IPS-18c (cell line): ENCODE data around the gene FNDC3A.

Experiments used
- H3K4me3 ChIP-seq: 2 replicates; pipeline ENCODE4 v1.7.0; 2013; ENCODE audit warnings: low read depth, mild to moderate bottlenecking, low read length, moderate library complexity; ENCODE audit not compliant: insufficient read depth
- H3K9me3 ChIP-seq: one replicate; pipeline ENCODE4 v1.6.1; 2013; ENCODE audit warnings: mild to moderate bottlenecking, low read length, moderate library complexity; ENCODE audit not compliant: control insufficient read depth, insufficient read depth

FNDC3A gene

DNA sequence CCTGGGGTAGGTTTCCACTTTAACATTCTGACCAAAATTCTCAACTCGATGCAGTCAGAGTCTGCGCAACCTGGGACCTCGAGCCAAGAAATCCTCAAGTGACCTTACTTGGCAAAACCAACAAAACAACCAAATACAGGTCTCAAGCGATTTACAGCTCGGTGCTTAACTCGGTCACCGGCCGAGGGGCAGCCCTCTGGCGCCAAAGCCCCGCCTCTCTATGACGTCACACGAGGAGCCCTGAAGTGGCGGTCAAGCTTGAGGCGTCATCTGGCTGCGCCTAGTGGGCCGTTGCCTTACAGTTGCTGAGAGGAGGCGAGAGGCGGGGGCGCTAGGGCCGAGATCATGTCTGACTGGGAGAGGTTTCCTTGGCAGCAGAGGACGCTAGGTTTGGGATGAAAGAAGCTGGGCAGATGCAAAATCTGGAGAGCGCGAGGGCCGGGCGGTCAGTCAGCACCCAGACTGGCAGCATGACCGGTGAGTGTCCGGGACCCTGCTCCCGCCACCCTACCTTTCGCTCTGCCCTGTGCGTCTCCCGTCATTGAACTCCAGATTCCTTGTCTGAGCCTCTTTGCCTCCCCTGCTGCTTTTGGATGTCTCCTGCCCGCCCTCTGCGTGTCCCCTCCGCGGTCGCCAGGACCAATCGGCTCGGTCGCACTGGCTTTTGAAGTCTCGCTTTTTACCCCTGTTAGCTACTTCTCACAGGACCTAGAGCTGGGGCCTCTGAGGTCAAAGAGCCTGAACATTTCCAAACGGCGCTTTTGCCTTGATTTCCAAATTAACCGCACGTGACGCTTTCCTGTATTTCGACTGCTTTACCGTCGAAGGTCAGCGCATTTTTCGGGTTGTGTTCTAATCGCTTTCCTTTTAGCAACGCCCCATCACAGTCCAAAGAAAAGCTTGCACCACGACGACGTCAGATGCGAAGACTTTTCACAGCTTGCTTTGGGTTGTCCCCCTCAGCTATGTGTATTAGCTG, 272.2 kb downstream of the FNDC3A start, which contains the start of gene CDADC1:
CDADC1 (plus strand) TSS at position 283 of the 979 bp plus-strand sequence; CDS start at position 396, 113 bp downstream.
- peak within 1 kb of the TSS; percentile 94 for H3K4me3 ChIP-seq
- H3K9me3 ChIP-seq, result peaks cover 2% of the 10 kb centered on the region

DNA sequence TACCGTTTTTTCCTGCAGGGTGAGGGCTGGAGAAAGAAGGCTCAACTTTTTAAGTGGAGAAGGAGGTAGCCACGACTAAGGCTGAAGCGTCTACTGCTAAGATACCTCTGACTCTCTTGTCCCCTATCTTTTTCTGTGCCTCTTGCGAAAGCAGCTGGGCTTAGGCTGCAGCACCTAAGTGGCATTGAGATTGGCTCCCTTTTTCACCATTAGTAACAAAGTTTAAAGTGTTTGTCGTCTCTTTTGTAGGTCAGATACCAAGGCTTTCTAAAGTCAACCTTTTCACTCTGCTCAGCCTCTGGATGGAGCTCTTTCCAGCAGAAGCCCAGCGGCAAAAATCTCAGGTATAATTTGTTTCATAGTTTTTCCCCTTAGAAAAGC, 272.9 kb downstream of the FNDC3A start:
- Histone ChIP-seq H3K9me3 (peaks cover 2% of the 10 kb centered on the region), H3K4me3 (peak overlapping the region; percentile 94)

DNA sequence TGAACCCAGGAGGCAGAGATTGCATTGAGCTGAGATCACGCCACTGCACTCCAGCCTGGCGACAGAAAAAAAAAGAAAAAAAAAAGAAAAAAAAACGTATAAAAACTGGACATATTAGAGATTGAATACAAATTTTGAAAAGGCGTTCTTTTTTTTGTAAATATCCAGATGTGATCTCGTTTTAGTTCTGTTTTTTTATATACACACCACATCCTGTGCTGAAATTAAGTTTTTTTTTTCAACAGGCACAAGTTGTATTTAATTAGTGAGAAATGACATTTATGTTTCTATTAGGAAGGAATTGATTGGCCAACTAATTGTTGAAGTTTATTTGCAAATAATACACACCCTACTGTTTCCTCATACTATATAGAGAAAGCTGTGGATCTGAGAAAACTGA, 275.6 kb downstream of the FNDC3A start:
- H3K4me3 ChIP-seq, result no peak overlapping the region

DNA sequence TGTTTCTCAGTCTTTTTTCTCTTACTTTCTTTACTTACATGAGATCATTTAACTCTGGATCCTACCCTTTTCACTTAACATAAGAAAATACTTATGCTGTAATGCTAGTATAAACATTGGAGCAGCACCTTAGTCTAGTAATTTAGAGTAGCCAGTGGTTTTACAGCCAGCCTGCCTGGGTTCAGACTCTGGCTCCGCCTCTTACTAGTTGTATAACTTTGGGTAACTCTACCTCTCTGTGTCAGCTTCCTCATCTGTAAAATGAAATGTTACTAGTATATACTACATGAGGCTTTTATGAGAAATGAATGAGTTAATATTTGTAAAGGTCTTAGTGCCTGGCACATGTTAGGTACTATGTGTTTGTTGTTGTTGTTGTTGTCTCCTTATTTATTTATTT, 277.6 kb downstream of the FNDC3A start:
- H3K9me3 ChIP-seq, result peaks cover 2% of the 10 kb centered on the region
- no peak overlapping the region for H3K4me3 ChIP-seq

More for the DNA sequence above, 275.6 kb downstream of the FNDC3A start:
- H3K9me3 ChIP-seq, result peaks cover 2% of the 10 kb centered on the region

DNA sequence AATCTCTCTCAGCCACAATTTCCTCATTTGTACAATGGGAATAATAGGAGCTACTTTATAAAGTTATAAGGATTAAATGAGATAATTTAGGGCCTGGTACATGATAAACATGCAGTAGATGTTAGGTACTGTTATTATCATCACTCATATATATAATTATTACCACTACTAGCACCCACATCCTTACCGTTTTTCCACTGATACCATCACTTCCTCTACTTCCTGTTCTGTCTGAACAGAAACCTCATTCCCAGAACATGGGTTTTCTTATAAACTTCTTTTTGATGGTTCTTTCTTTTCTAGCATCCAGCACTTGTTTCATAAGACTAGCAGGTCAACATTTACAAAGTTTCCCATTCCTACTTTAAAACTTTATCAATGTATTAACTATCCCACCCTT, 278.3 kb downstream of the FNDC3A start:
- H3K9me3 ChIP-seq, result peaks cover 2% of the 10 kb centered on the region
- no peak overlapping the region for H3K4me3 ChIP-seq

DNA sequence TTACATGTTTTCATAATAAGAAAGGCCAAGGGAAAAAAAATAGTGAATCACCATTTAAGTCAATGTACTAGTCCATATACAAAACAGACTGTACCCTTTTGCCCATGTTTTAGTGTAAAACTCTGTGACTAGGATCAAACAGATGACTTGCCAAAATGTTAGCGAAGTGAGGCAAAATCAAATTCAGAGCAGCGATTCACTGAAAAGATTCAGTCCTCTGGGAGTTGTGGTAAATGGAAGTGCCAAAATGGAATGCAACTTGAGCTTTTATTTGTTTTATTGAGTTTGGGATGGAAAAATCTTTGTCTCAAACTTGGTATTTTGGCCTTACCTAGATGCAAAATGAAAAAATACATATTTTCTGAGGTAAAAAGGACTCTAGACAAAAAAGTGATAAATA, 281.1 kb downstream of the FNDC3A start:
- no peak overlapping the region for H3K4me3 ChIP-seq
- H3K9me3 ChIP-seq, result no peaks in the 10 kb centered on the region

DNA sequence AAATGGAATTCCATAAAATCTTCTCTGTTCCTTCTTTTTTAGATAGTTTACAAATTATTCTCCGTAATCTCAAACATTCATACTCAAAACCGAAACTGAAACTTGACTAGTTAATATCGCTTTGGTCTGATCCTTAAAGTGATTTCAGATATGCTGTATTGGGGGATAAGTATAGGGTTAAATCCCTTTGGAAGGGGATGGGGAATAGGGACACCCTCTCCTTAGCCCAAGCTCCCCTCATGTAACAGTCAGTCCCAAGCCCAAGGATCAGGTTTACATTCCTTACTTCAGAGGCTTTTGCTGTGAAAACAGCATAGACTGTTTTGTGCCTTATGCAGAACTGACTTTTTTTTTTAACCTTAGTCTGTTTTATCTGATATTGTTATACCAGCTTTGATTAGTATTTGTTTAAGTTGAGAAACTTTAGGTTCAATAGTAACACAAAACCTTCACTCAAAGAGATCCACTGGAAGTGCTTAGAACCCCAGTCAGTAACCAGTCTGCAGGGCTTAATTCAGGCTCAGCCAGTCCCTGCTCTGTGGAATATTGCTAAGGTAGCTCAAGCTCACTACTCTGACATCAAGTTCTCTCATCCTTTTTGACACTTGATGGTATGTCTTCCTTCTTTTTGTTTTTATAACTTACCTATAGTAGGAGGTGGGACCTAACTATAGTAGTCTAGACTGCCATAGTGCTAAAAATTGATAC, 282.5 kb downstream of the FNDC3A start:
- Histone ChIP-seq H3K9me3 (no peaks in the 10 kb centered on the region), H3K4me3 (no peak overlapping the region)
